HL-60 (cell line): Measurements from ENCODE around the gene MUC22.
"Not testable (repeated sequence)": the region's sequence is repeated elsewhere in the genome, so short reads cannot be mapped to it uniquely, and the experiment has no call there.

ENCODE experiments used
- DNase-seq, 2 experiments: peaks; one replicate each; pipeline ENCODE4 v3.0.0-alpha.2; 2010 to 2020; ENCODE audit warnings: low read depth in 1 of 2, low spot score in 1 of 2
- H3K27ac ChIP-seq: fragments of 250-450 bp; sonication (Bioruptor Pico); replicated peaks from 2 replicates; pipeline ENCODE4 v1.5.1; 2020; ENCODE audit warnings: mild to moderate bottlenecking, moderate library complexity
- H3K27me3 ChIP-seq: fragments of 250-450 bp; sonication (Bioruptor Pico); 2 replicates; pipeline ENCODE4 v1.5.1; 2021; ENCODE audit warnings: mild to moderate bottlenecking, moderate library complexity; ENCODE audit not compliant: insufficient read depth, poor library complexity, severe bottlenecking
- H3K4me3 ChIP-seq: replicated peaks from 2 replicates; pipeline ENCODE4 v1.5.1; 2011; ENCODE audit warnings: mild to moderate bottlenecking, control low read depth, low read length; ENCODE audit not compliant: insufficient read depth
- CTCF ChIP-seq: IDR thresholded peaks from one replicate; pipeline ENCODE4 v1.5.1; 2011; ENCODE audit warnings: low read length, control low read depth, inconsistent platforms; ENCODE audit not compliant: insufficient read depth
- GABPA ChIP-seq: IDR thresholded peaks from 2 replicates; pipeline ENCODE4 v1.6.1; 2012; ENCODE audit warnings: low read depth
- POLR2AphosphoS5 ChIP-seq: IDR thresholded peaks from 2 replicates; pipeline ENCODE4 v1.6.1; 2012; ENCODE audit warnings: low read depth
- REST ChIP-seq: IDR thresholded peaks from 2 replicates; pipeline ENCODE4 v1.6.1; 2012; ENCODE audit warnings: low read depth; ENCODE audit not compliant: insufficient replicate concordance
- SPI1 ChIP-seq: IDR thresholded peaks from 2 replicates; pipeline ENCODE4 v1.6.1; 2012; ENCODE audit warnings: low read depth, mild to moderate bottlenecking, borderline replicate concordance

MUC22 gene

DNA sequence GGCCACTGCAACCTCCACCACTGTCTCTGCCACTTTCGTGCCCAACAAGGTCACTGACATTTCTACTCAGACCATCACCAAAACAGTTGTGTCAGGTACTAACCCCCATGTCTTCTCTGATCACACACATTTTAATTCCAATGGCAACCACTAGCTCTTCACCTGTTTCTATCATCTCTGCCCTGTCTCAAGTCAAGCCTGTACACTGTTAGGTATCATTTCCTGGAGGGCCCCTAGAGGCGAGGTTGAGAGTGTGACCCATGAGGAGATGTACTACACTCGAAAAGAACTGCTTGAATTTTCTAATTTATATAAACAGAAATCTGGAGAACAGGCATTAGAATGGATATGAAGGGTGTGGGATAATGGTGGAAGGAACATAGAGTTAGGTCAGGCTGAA is 44.1 kb upstream of the MUC22 start:
- Histone ChIP-seq H3K4me3 (no peak overlapping the region), H3K27me3 (peaks cover 7% of the 10 kb centered on the region), H3K27ac (no peak overlapping the region)
- DNase-seq = no peak
- TF ChIP-seq GABPA = no peak
- no peak for TF ChIP-seq POLR2AphosphoS5
- no peak for TF ChIP-seq REST

DNA sequence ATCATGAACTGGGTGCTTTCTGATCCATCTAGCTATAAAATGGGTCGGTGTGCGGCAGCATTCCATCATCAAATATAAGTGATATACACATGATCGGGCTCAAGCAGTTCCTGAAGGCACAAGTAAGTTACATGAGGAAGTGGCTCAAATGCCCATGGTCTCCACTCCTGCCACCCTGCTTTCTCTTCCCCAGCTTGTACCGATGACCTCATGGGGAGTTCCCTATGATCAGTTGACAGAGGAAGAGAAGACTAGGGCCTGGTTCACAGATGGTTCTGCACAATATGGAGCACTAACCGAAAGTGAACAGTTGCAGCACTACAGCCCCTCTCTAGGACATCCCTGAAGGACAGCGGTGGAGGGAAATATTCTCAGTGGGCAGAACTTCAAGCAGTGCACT is 41.1 kb upstream of the MUC22 start:
- H3K27me3 ChIP-seq, DNase-seq, H3K4me3 ChIP-seq, H3K27ac ChIP-seq: not testable (repeated sequence)

- Histone ChIP-seq H3K4me3 (no peak overlapping the region), H3K27me3 (no peaks in the 10 kb centered on the region), H3K27ac (no peak overlapping the region)
- TF ChIP-seq SPI1 = no peak
- TF ChIP-seq POLR2AphosphoS5 = no peak
- TF ChIP-seq CTCF = no peak
- TF ChIP-seq GABPA = no peak
- TF ChIP-seq REST = no peak
- DNase-seq = no peak
These were observed 39.3 kb upstream of the MUC22 start for GRCh38 chr6:30970946-30971345.

GRCh38 chr6:30972816-30973215 is 37.5 kb upstream of the MUC22 start:
- DNase-seq = no peak
- peaks cover 8% of the 10 kb centered on the region for H3K27me3 ChIP-seq
- H3K27ac ChIP-seq = no peak overlapping the region
- no peak overlapping the region for H3K4me3 ChIP-seq
- TF ChIP-seq GABPA (no peak), CTCF (no peak), SPI1 (no peak), REST (no peak), POLR2AphosphoS5 (no peak)
